ENCODE data around the gene CD47. TPM values are rescaled to one million over a fixed set of nuclear protein-coding genes. Genes with fewer than 3 reads are reported as not detected.

The CD47 gene
- total RNA-seq, 1 experiment from 2014 or later: 16.3 TPM

DNA sequence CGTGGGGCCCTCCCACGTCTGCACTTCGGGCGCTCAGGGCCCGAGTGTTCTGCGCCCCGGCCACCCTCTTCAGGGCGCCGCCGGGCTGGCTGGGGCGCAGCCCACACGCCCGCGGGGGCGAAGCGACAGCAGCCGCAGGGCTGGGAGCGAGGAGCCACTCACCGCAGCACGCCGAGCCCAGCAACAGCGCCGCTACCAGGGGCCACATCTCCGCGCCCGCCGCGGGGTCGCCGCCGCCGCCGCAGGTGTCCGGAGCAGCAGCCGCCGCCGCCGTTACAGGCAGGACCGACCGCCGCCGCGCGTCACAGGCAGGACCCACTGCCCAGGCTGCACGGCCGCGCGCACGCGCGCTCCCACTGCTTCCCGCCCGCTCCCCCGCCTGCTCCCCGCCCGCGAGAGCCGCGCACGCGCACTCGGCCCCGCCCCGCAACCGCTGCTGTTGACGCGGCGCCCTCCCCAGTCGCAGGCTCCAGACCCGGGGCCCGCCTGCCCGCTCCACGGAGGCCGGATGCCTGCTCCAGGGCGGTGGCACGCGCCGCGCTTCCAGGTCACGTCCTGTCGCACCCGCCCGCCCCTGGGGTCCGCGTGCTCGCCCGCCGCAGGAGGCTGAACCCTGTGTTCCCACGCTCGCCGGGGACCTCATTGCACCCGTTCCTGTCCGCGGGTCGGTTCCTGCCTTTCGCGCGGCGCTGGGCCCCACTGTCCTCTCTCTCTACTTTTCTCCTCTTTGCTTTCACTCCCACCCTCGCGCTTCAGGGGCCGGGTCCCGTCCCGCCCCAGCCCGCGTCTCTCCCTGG, at the start of gene CD47 (continued):
- TF ChIP-seq, protein P1, sequence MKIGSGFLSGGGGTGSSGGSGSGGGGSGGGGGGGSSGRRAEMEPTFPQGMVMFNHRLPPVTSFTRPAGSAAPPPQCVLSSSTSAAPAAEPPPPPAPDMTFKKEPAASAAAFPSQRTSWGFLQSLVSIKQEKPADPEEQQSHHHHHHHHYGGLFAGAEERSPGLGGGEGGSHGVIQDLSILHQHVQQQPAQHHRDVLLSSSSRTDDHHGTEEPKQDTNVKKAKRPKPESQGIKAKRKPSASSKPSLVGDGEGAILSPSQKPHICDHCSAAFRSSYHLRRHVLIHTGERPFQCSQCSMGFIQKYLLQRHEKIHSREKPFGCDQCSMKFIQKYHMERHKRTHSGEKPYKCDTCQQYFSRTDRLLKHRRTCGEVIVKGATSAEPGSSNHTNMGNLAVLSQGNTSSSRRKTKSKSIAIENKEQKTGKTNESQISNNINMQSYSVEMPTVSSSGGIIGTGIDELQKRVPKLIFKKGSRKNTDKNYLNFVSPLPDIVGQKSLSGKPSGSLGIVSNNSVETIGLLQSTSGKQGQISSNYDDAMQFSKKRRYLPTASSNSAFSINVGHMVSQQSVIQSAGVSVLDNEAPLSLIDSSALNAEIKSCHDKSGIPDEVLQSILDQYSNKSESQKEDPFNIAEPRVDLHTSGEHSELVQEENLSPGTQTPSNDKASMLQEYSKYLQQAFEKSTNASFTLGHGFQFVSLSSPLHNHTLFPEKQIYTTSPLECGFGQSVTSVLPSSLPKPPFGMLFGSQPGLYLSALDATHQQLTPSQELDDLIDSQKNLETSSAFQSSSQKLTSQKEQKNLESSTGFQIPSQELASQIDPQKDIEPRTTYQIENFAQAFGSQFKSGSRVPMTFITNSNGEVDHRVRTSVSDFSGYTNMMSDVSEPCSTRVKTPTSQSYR (CRISPR knock-in tag; IDR thresholded peaks at IDR 0.05): no peak
- TF ChIP-seq ZNF416 (CRISPR knock-in tag; IDR thresholded peaks at IDR 0.05) (no peak), PRRX2 (CRISPR knock-in tag; IDR thresholded peaks at IDR 0.05) (no peak), OVOL2 (CRISPR knock-in tag; IDR thresholded peaks at IDR 0.05; ENCODE audit: borderline replicate concordance) (no peak), KAT7 (CRISPR knock-in tag; IDR thresholded peaks at IDR 0.05; ENCODE audit: borderline replicate concordance) (no peak), RELA (CRISPR knock-in tag; IDR thresholded peaks at IDR 0.05; ENCODE audit: borderline replicate concordance) (no peak), ETV6 (CRISPR knock-in tag; IDR thresholded peaks at IDR 0.05) (peak; percentile 81), HMGA2 (CRISPR knock-in tag; IDR thresholded peaks at IDR 0.05) (no peak), ZNF263 (CRISPR knock-in tag; IDR thresholded peaks at IDR 0.05; ENCODE audit: low read depth) (no peak), ELF4 (CRISPR knock-in tag; IDR thresholded peaks at IDR 0.05; ENCODE audit: low read depth) (no peak), CBFB (CRISPR knock-in tag; IDR thresholded peaks at IDR 0.05; ENCODE audit: low read depth) (no peak), GRHL2 (CRISPR knock-in tag; IDR thresholded peaks at IDR 0.05; ENCODE audit: insufficient replicate concordance, severe bottlenecking) (no peak)
- TF ChIP-seq, protein P2, sequence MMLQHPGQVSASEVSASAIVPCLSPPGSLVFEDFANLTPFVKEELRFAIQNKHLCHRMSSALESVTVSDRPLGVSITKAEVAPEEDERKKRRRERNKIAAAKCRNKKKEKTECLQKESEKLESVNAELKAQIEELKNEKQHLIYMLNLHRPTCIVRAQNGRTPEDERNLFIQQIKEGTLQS (CRISPR knock-in tag; conservative IDR thresholded peaks at IDR 0.05): no peak
- TF ChIP-seq, protein P3, sequence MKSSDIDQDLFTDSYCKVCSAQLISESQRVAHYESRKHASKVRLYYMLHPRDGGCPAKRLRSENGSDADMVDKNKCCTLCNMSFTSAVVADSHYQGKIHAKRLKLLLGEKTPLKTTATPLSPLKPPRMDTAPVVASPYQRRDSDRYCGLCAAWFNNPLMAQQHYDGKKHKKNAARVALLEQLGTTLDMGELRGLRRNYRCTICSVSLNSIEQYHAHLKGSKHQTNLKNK (CRISPR knock-in tag; IDR thresholded peaks at IDR 0.05): no peak
- TF ChIP-seq, protein P4, sequence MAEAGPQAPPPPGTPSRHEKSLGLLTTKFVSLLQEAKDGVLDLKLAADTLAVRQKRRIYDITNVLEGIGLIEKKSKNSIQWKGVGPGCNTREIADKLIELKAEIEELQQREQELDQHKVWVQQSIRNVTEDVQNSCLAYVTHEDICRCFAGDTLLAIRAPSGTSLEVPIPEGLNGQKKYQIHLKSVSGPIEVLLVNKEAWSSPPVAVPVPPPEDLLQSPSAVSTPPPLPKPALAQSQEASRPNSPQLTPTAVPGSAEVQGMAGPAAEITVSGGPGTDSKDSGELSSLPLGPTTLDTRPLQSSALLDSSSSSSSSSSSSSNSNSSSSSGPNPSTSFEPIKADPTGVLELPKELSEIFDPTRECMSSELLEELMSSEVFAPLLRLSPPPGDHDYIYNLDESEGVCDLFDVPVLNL (CRISPR knock-in tag; IDR thresholded peaks at IDR 0.05; ENCODE audit: borderline replicate concordance, low read depth): 0 out of 2 replicates have a peak, but pooled peaks have one; percentile 61
- TF ChIP-seq, protein P5, sequence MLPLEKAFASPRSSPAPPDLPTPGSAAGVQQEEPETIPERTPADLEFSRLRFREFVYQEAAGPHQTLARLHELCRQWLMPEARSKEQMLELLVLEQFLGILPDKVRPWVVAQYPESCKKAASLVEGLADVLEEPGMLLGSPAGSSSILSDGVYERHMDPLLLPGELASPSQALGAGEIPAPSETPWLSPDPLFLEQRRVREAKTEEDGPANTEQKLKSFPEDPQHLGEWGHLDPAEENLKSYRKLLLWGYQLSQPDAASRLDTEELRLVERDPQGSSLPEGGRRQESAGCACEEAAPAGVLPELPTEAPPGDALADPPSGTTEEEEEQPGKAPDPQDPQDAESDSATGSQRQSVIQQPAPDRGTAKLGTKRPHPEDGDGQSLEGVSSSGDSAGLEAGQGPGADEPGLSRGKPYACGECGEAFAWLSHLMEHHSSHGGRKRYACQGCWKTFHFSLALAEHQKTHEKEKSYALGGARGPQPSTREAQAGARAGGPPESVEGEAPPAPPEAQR (CRISPR knock-in tag; IDR thresholded peaks at IDR 0.05): no peak

DNA sequence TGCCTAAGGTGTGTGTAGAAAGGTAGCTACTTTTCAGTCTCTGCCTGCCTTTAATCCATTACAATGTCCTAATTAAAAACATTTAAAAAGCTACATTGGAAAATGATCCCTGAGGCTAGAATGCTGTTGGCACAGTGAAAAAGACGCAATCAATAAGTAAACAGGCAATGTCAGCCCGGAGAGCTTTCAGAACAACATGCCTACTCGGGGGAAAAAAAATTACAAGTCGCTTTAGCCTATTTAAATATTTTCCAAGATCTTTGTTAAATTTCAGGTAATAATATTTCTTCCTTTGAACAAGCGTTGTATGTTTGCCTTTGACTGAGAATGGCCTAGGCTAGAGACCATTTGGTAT, 46.6 kb upstream of the CD47 start:
- ATAC-seq: no peak
- ChIA-PET CTCF (no interaction called here), POLR2A (no interaction called here)
- no peak for DNase-seq (ENCODE audit: low spot score)
- Mint-ChIP-seq H3K27ac (peak overlapping the region; percentile 53; the same call in 1 of the 2 replicates), H3K4me3 (no peak overlapping the region), H3K9me3 (peaks cover 11% of the 10 kb centered on the region), H3K4me1 (peaks cover 9% of the 10 kb centered on the region), H3K36me3 (no peaks in the 10 kb centered on the region), H3K27me3 (ENCODE audit: low read depth) (no peaks in the 10 kb centered on the region)
- TF ChIP-seq, protein P6, sequence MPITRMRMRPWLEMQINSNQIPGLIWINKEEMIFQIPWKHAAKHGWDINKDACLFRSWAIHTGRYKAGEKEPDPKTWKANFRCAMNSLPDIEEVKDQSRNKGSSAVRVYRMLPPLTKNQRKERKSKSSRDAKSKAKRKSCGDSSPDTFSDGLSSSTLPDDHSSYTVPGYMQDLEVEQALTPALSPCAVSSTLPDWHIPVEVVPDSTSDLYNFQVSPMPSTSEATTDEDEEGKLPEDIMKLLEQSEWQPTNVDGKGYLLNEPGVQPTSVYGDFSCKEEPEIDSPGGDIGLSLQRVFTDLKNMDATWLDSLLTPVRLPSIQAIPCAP (CRISPR knock-in tag; IDR thresholded peaks at IDR 0.05): no peak
- no peak for TF ChIP-seq SMAD3 (CRISPR knock-in tag; IDR thresholded peaks at IDR 0.05; ENCODE audit: borderline replicate concordance)
- TF ChIP-seq, protein P2 (CRISPR knock-in tag; conservative IDR thresholded peaks at IDR 0.05): no peak
- TF ChIP-seq MXD4 (CRISPR knock-in tag; IDR thresholded peaks at IDR 0.05; ENCODE audit: borderline replicate concordance): no peak
- TF ChIP-seq, protein P7, sequence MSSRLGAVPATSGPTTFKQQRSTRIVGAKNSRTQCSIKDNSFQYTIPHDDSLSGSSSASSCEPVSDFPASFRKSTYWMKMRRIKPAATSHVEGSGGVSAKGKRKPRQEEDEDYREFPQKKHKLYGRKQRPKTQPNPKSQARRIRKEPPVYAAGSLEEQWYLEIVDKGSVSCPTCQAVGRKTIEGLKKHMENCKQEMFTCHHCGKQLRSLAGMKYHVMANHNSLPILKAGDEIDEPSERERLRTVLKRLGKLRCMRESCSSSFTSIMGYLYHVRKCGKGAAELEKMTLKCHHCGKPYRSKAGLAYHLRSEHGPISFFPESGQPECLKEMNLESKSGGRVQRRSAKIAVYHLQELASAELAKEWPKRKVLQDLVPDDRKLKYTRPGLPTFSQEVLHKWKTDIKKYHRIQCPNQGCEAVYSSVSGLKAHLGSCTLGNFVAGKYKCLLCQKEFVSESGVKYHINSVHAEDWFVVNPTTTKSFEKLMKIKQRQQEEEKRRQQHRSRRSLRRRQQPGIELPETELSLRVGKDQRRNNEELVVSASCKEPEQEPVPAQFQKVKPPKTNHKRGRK (CRISPR knock-in tag; IDR thresholded peaks at IDR 0.05; ENCODE audit: borderline replicate concordance): no peak
- TF ChIP-seq TEAD4 (CRISPR knock-in tag; IDR thresholded peaks at IDR 0.05): no peak
- TF ChIP-seq ZNF671 (CRISPR knock-in tag; IDR thresholded peaks at IDR 0.05): no peak
- TF ChIP-seq TCF7 (CRISPR knock-in tag; IDR thresholded peaks at IDR 0.05; ENCODE audit: low read depth): no peak
- no peak for TF ChIP-seq EMX1 (CRISPR knock-in tag; IDR thresholded peaks at IDR 0.05)
- TF ChIP-seq ZNF138 (CRISPR knock-in tag; conservative IDR thresholded peaks at IDR 0.05): no peak
- TF ChIP-seq, protein P8, sequence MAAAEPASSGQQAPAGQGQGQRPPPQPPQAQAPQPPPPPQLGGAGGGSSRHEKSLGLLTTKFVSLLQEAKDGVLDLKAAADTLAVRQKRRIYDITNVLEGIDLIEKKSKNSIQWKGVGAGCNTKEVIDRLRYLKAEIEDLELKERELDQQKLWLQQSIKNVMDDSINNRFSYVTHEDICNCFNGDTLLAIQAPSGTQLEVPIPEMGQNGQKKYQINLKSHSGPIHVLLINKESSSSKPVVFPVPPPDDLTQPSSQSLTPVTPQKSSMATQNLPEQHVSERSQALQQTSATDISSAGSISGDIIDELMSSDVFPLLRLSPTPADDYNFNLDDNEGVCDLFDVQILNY (CRISPR knock-in tag; IDR thresholded peaks at IDR 0.05): no peak
- TF ChIP-seq ZNF416 (CRISPR knock-in tag; IDR thresholded peaks at IDR 0.05): no peak
